H1 (cell line): ENCODE data around the gene TAS2R1. TPM values are rescaled to one million over a fixed set of nuclear protein-coding genes. Genes with fewer than 3 reads are reported as not detected.

Experiments used
- CTCF ChIA-PET: fragments of 300-600 bp; sonication (Branson Sonifier 250); formaldehyde crosslinking; loops from one replicate; lab custom pipeline; 2021; ENCODE audit not compliant: partially characterized antibody; lab: Charles Lee
- POLR2A ChIA-PET: fragments of 300-600 bp; sonication (Branson Sonifier 250); formaldehyde crosslinking; loops from one replicate; lab custom pipeline; 2021; ENCODE audit warnings: inconsistent platforms; ENCODE audit not compliant: partially characterized antibody; lab: Charles Lee
- DNase-seq, 2 experiments: peaks; one replicate each; pipeline versions ENCODE4 v3.0.0 to v3.0.0-alpha.2; 2010 to 2022; ENCODE audit warnings: low spot score in 2 of 2, low read depth in 1 of 2, mixed read lengths in 1 of 2
- FAIRE-seq: peaks from 2 replicates; lab custom pipeline; 2011; peaks lifted over from hg19 to GRCh38; lab: Jason Lieb, UNC
- H2AFZ ChIP-seq: 2 replicates; pipeline ENCODE4 v1.8.1; 2012; ENCODE audit warnings: low read length, inconsistent platforms
- H2AK5ac ChIP-seq: 2 replicates; pipeline ENCODE4 v1.6.1; 2013; ENCODE audit warnings: low read depth, low read length
- H2BK120ac ChIP-seq: replicated peaks from 2 replicates; pipeline ENCODE3; 2013; ENCODE audit warnings: low read depth, low read length, inconsistent platforms
- H2BK12ac ChIP-seq: 2 replicates; pipeline ENCODE4 v1.6.1; 2013; ENCODE audit warnings: low read depth, low read length
- H2BK15ac ChIP-seq: 2 replicates; pipeline ENCODE4 v1.6.1; 2013; ENCODE audit warnings: low read length
- H2BK20ac ChIP-seq: 2 replicates; pipeline ENCODE4 v1.6.1; 2013; ENCODE audit warnings: low read length
- H2BK5ac ChIP-seq: 2 replicates; pipeline ENCODE4 v1.6.1; 2013; ENCODE audit warnings: low read depth, low read length
- H3K14ac ChIP-seq: 2 replicates; pipeline ENCODE4 v1.6.1; 2013; ENCODE audit warnings: inconsistent platforms; ENCODE audit not compliant: insufficient read length
- H3K18ac ChIP-seq: 2 replicates; pipeline ENCODE4 v1.6.1; 2013; ENCODE audit warnings: low read length; ENCODE audit errors: extremely low read depth
- H3K23ac ChIP-seq: 2 replicates; pipeline ENCODE4 v1.6.1; 2013; ENCODE audit warnings: inconsistent platforms; ENCODE audit not compliant: insufficient read length
- H3K23me2 ChIP-seq: 2 replicates; pipeline ENCODE4 v1.6.1; 2013; ENCODE audit warnings: low read depth, low read length
- H3K27ac ChIP-seq: 2 replicates; pipeline ENCODE4 v1.6.1; 2011; ENCODE audit warnings: low read depth, low read length, inconsistent platforms
- H3K27me3 ChIP-seq, 4 experiments: replicated peaks in 1 of 4; 1 replicate in 1 of 4; 2 replicates in 3 of 4; pipeline versions ENCODE4 v1.6.1 to v1.8.1; 2011 to 2013; ENCODE audit warnings: low read length in 3 of 4, mild to moderate bottlenecking in 3 of 4, inconsistent platforms in 2 of 4, mixed read lengths in 2 of 4, moderate library complexity in 1 of 4; ENCODE audit not compliant: control insufficient read depth in 3 of 4, insufficient read depth in 3 of 4; ENCODE audit errors: extremely low read depth in 1 of 4
- H3K36me3 ChIP-seq, 4 experiments: 2 replicates each; pipeline versions ENCODE4 v1.6.1 to v1.8.1; 2011 to 2013; ENCODE audit warnings: mild to moderate bottlenecking in 4 of 4, low read length in 3 of 4, moderate library complexity in 2 of 4, control low read depth in 1 of 4, inconsistent platforms in 1 of 4; ENCODE audit not compliant: insufficient read depth in 4 of 4, control insufficient read depth in 2 of 4
- H3K4ac ChIP-seq: replicated peaks from 2 replicates; pipeline ENCODE3; 2013; ENCODE audit warnings: low read length, low read depth, mixed read lengths, inconsistent platforms; ENCODE audit not compliant: insufficient read length
- H3K4me1 ChIP-seq, 4 experiments: replicated peaks in 1 of 4; 1 replicate in 1 of 4; 2 replicates in 3 of 4; pipeline versions ENCODE4 v1.6.1 to v1.8.1; 2011 to 2013; ENCODE audit warnings: low read length in 3 of 4, inconsistent platforms in 2 of 4, mixed read lengths in 1 of 4; ENCODE audit not compliant: insufficient read depth in 4 of 4, control insufficient read depth in 3 of 4
- H3K4me2 ChIP-seq, 2 experiments: 2 replicates each; pipeline versions ENCODE4 v1.6.1 to v1.8.1; 2011 to 2013; ENCODE audit warnings: low read depth in 2 of 2, low read length in 2 of 2, control low read depth in 1 of 2, inconsistent platforms in 1 of 2, mild to moderate bottlenecking in 1 of 2; ENCODE audit not compliant: insufficient read depth in 1 of 2
- H3K4me3 ChIP-seq, 4 experiments: fragments of 200-600, 300-600 bp in 1 of 4; sonication (generic), shearing (Covaris generic), sonication (Bioruptor Twin) in 1 of 4; 2 replicates each; pipeline versions ENCODE4 v1.5.1 to v1.8.1; 2011 to 2016; ENCODE audit warnings: low read length in 4 of 4, low read depth in 3 of 4, control low read depth in 2 of 4, inconsistent platforms in 2 of 4, mild to moderate bottlenecking in 2 of 4, mixed read lengths in 1 of 4, moderate library complexity in 1 of 4; ENCODE audit not compliant: insufficient read depth in 2 of 4; ENCODE audit errors: extremely low read depth in 1 of 4
- H3K56ac ChIP-seq: replicated peaks from 2 replicates; pipeline ENCODE3; 2013; ENCODE audit warnings: low read depth, mild to moderate bottlenecking, mixed read lengths, low read length, inconsistent platforms; ENCODE audit not compliant: insufficient read length
- H3K79me1 ChIP-seq: 2 replicates; pipeline ENCODE4 v1.6.1; 2013; ENCODE audit warnings: low read depth, low read length, control low read depth
- H3K79me2 ChIP-seq, 2 experiments: 2 replicates each; pipeline versions ENCODE4 v1.6.1 to v1.8.1; 2012 to 2013; ENCODE audit warnings: low read length in 2 of 2, mild to moderate bottlenecking in 2 of 2, inconsistent platforms in 1 of 2; ENCODE audit not compliant: insufficient read depth in 2 of 2, control insufficient read depth in 1 of 2
- H3K9ac ChIP-seq, 4 experiments: replicated peaks in 1 of 4; 1 replicate in 1 of 4; 2 replicates in 3 of 4; pipeline versions ENCODE4 v1.6.1 to v1.8.1; 2011 to 2013; ENCODE audit warnings: low read depth in 3 of 4, low read length in 3 of 4, control low read depth in 2 of 4, mild to moderate bottlenecking in 2 of 4, moderate library complexity in 2 of 4, inconsistent platforms in 1 of 4; ENCODE audit errors: extremely low read depth in 1 of 4
- H3K9me3 ChIP-seq, 2 experiments: 2 replicates each; pipeline versions ENCODE4 v1.6.1 to v1.8.1; 2012 to 2013; ENCODE audit warnings: mild to moderate bottlenecking in 2 of 2, moderate library complexity in 2 of 2, control low read depth in 1 of 2, inconsistent platforms in 1 of 2, low read depth in 1 of 2, low read length in 1 of 2, mixed read lengths in 1 of 2; ENCODE audit not compliant: insufficient read depth in 2 of 2
- H4K20me1 ChIP-seq, 2 experiments: replicated peaks in 1 of 2; 2 replicates each; pipeline versions ENCODE3 to v1.8.1; 2011 to 2013; ENCODE audit warnings: inconsistent platforms in 2 of 2, low read length in 2 of 2, mild to moderate bottlenecking in 1 of 2; ENCODE audit not compliant: insufficient read depth in 2 of 2, control insufficient read depth in 1 of 2
- H4K5ac ChIP-seq: 2 replicates; pipeline ENCODE4 v1.6.1; 2013; ENCODE audit warnings: low read length, low read depth, mixed read lengths, inconsistent platforms; ENCODE audit not compliant: insufficient read length
- H4K8ac ChIP-seq: 2 replicates; pipeline ENCODE4 v1.8.0; 2013; ENCODE audit warnings: mild to moderate bottlenecking, moderate library complexity, low read length, inconsistent platforms; ENCODE audit not compliant: insufficient read depth; ENCODE audit errors: extremely low read depth
- H4K91ac ChIP-seq: replicated peaks from 2 replicates; pipeline ENCODE3; 2013; ENCODE audit warnings: low read length, mixed read lengths, inconsistent platforms; ENCODE audit not compliant: insufficient read length
- RAD21 ChIP-seq, 2 experiments: IDR thresholded peaks in 1 of 2; conservative IDR thresholded peaks in 1 of 2; 2 replicates each; pipeline ENCODE4 v1.6.1; 2011; ENCODE audit warnings: low read depth in 2 of 2, low read length in 2 of 2, improper control_type of control experiment in 1 of 2, inconsistent platforms in 1 of 2, mild to moderate bottlenecking in 1 of 2, moderate library complexity in 1 of 2
- TBP ChIP-seq: IDR thresholded peaks from 2 replicates; pipeline ENCODE4 v1.6.1; 2011; ENCODE audit warnings: low read depth, low read length, improper control_type of control experiment
- WGBS, 2 experiments: shearing (Covaris generic) in 1 of 2; methylation state at CpG; one replicate each; pipeline versions ENCODE4 v1.1.6 to v1.1.7; 2013 to 2015; ENCODE audit warnings: low lambda C conversion rate in 2 of 2, mixed read lengths in 2 of 2, inconsistent platforms in 1 of 2, low coverage in 1 of 2, missing lambda C conversion rate in 1 of 2; ENCODE audit not compliant: insufficient replicate concordance in 2 of 2, insufficient coverage in 1 of 2, insufficient read length in 1 of 2; ENCODE audit errors: extremely low coverage in 1 of 2, missing lambda C conversion rate in 1 of 2; 5-methylcytosine and 5-hydroxymethylcytosine counted together
- polyA plus RNA-seq, 7 experiments: library from polyadenylated mRNA; depleted of rRNA in 3 of 7; stranded (reverse) in 5 of 7; unstranded in 2 of 7; fragments of >200 nt in 5 of 7; fragments of 200-250 nt in 2 of 7; gene quantifications; 1 replicate in 5 of 7; 2 replicates in 1 of 7; 4 replicates in 1 of 7; pipeline versions ENCODE4 v1.2.1 to v1.2.3, GENCODE V29; 2011 to 2013; ENCODE audit warnings: missing spikeins in 2 of 7, mixed read lengths in 2 of 7
- total RNA-seq: library from RNA; stranded (reverse); fragmentation: NEBNext Ultra II Directional; extraction: Animal tissue kit (Norgen Biotek cat#: 25700); gene quantifications from 2 replicates; pipeline ENCODE4 v1.2.1, GENCODE V29; 2021
- TF ChIP-seq, protein P1 (sequence below), 3 experiments: IDR thresholded peaks; 1 replicate in 2 of 3; 2 replicates in 1 of 3; pipeline versions ENCODE4 v1.5.1 to v1.6.1; 2011; ENCODE audit warnings: low read length in 3 of 3, mild to moderate bottlenecking in 3 of 3, inconsistent platforms in 2 of 3, low read depth in 1 of 3, moderate library complexity in 1 of 3; ENCODE audit not compliant: insufficient read depth in 1 of 3; ENCODE audit errors: control extremely low read depth in 1 of 3

The TAS2R1 gene
- total and polyA plus RNA-seq, 2 of the 8 experiments (the other 6 are each of a cell fraction or from before 2014, with no cell fraction given) = not detected

DNA sequence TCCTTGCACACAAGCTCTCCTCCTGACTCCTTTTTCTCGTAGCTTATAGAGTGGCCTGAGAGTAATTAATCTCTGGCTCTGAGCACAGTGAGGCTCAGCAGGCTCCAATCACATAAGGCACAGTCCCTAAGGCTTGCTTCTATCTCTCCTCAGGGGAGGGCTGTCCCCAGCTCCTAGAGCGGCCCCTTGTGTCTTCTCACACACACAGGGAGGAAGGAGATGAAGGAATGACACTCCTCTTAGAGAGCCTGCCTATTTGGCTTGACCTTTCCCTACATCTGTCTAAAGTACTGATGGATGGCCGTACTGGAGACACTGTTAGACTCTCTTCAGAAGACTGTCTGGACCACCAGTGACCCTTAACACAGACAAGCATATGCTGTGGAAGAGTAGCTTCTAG, 12.9 kb downstream of the TAS2R1 start:
- FAIRE-seq = no peak
- Histone ChIP-seq H2BK20ac (0 out of 2 replicates have a peak overlapping the region, but pooled peaks have one; percentile 48), H2AFZ (no peak overlapping the region)

More for the DNA sequence above, 12.9 kb downstream of the TAS2R1 start:
- Histone ChIP-seq H2BK15ac (no peak overlapping the region), H3K18ac (no peak overlapping the region; the same call in 1 of the 2 replicates), H4K5ac (no peak overlapping the region), H3K9ac (no peak overlapping the region), H3K27ac (no peak overlapping the region), H2BK120ac (no peak overlapping the region), H3K23ac (no peak overlapping the region), H4K20me1 (peaks cover 0 to 2% of the 10 kb centered on the region in 2 experiments), H3K27me3 (no peaks in the 10 kb centered on the region), H2BK12ac (no peak overlapping the region), H3K14ac (no peak overlapping the region), H3K79me1 (no peaks in the 10 kb centered on the region), H3K79me2 (no peaks in the 10 kb centered on the region), H3K4me2 (no peak overlapping the region; a peak in 1 of 4 replicates), H4K91ac (no peak overlapping the region), H3K4ac (no peak overlapping the region), H3K4me1 (peaks cover 0 to 4% (median 0%) of the 10 kb centered on the region in 4 experiments; a peak in 1 of 7 replicates), H3K4me3 (no peak overlapping the region), H2BK5ac (no peak overlapping the region), H2AK5ac (no peak overlapping the region), H3K9me3 (no peaks in the 10 kb centered on the region), H4K8ac (no peak overlapping the region), H3K36me3 (no peaks in the 10 kb centered on the region), H3K23me2 (no peaks in the 10 kb centered on the region), H3K56ac (no peak overlapping the region)
- no peak for DNase-seq
- TF ChIP-seq RAD21 (IDR thresholded peaks at IDR 0.05 in 1 of 2, conservative IDR thresholded peaks at IDR 0.05 in 1 of 2; ENCODE audit: low read depth in 2 of 2, low read length in 2 of 2) = peak; percentile 52 to 62
- no peak for TF ChIP-seq TBP
- TF ChIP-seq, protein P1, sequence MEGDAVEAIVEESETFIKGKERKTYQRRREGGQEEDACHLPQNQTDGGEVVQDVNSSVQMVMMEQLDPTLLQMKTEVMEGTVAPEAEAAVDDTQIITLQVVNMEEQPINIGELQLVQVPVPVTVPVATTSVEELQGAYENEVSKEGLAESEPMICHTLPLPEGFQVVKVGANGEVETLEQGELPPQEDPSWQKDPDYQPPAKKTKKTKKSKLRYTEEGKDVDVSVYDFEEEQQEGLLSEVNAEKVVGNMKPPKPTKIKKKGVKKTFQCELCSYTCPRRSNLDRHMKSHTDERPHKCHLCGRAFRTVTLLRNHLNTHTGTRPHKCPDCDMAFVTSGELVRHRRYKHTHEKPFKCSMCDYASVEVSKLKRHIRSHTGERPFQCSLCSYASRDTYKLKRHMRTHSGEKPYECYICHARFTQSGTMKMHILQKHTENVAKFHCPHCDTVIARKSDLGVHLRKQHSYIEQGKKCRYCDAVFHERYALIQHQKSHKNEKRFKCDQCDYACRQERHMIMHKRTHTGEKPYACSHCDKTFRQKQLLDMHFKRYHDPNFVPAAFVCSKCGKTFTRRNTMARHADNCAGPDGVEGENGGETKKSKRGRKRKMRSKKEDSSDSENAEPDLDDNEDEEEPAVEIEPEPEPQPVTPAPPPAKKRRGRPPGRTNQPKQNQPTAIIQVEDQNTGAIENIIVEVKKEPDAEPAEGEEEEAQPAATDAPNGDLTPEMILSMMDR (IDR thresholded peaks at IDR 0.05; ENCODE audit: control extremely low read depth in 1 of 3, insufficient read depth in 1 of 3, low read depth in 1 of 3, low read length in 3 of 3) = peak in 2 of 3 experiments; percentile 26 to 37; a peak in 2 of 4 replicates
- ChIA-PET POLR2A (interaction anchor here (0.9 kb wide), 1 partner anchor 11 kb away, joined by 3 read pairs; no protein-coding TSS in a partner anchor), CTCF (interaction anchor here (0.7 to 1.3 kb wide), 6 partner anchors 8 to 499 kb away, joined by 3 to 4 read pairs (median 4); no protein-coding TSS in a partner anchor)
- 74% methylated on average over 3 of the region's 3 CpGs; no CpG with 5 or more reads in 1 of the 2 experiments for WGBS, 2 experiments
